GM12872 (cell line): Measurements from ENCODE around the gene TGFBI.

Source experiments
- TF ChIP-seq, protein P1 (sequence below): IDR thresholded peaks from 3 replicates; pipeline ENCODE4 v1.5.1; 2011; ENCODE audit warnings: low read depth, mild to moderate bottlenecking, low read length, moderate library complexity; ENCODE audit not compliant: insufficient read depth

TGFBI gene

DNA sequence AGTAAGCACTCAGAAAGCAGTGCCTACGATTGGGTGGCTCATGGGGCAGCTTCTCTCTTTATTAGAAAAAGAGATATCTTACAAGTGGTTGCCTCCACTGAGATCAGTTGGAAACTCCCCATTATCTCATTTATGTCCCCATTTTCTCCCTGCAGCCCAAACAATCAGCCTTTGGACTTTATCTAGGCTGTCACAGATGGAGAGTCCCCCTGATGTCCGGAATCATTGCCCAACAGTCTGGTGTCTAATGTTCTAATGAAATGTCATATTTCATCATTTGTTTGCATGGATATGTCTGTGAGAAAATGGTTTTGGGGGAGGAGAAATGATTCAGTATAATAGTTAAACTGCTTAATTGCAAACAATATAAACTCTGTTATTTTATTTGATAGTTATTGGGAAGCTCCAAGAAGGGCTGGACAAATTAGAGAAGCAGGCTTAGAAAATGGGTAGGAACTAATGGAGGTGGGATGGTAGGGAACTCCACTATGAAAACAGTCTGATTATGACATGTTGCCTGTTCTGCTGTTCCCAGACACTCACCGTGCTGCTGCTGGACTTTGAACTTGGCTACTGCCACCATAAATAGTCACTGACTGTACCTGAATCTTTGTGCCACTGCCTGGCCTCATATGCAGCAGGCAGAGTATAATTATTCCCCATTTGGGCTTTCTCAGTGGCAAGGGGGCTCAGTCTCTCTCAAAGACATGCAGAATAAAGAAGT lies 65.6 kb downstream of the TGFBI start:
- TF ChIP-seq, protein P1, sequence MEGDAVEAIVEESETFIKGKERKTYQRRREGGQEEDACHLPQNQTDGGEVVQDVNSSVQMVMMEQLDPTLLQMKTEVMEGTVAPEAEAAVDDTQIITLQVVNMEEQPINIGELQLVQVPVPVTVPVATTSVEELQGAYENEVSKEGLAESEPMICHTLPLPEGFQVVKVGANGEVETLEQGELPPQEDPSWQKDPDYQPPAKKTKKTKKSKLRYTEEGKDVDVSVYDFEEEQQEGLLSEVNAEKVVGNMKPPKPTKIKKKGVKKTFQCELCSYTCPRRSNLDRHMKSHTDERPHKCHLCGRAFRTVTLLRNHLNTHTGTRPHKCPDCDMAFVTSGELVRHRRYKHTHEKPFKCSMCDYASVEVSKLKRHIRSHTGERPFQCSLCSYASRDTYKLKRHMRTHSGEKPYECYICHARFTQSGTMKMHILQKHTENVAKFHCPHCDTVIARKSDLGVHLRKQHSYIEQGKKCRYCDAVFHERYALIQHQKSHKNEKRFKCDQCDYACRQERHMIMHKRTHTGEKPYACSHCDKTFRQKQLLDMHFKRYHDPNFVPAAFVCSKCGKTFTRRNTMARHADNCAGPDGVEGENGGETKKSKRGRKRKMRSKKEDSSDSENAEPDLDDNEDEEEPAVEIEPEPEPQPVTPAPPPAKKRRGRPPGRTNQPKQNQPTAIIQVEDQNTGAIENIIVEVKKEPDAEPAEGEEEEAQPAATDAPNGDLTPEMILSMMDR = no peak

DNA sequence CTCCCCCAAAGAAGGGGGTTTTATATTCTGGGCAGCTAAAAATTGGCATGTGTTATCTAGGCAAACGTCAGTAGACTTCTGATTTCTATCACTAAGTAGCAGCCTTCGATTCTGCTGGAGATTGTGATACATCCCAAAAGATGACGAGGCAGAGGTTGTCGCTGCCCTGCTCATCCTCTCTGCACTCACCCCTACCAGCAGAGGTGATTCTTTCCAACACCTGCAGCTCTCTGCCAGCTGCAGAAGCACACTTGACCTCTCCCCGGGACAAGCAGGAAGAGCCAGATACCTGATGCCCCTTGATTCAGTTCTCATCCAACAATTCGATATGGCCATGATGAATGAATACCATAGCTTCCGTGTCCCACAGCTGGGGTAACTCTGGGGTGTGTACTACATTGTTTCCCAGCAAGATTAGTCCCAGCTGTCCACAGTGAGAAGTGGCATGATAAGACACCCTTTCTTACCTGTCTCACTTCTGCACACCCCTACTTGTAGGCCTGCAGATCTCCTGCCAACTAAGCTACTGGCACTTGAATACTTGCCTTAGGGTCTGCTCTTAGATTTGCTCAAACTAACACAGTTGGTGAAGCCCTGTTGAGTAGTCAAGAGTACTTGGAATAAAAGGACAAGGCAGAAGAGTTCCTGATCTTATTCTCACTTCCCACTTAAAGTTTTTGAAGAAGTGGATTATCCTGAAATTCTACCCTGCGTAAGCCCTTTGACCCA lies 66.3 kb downstream of the TGFBI start:
- TF ChIP-seq, protein P1 = no peak

DNA sequence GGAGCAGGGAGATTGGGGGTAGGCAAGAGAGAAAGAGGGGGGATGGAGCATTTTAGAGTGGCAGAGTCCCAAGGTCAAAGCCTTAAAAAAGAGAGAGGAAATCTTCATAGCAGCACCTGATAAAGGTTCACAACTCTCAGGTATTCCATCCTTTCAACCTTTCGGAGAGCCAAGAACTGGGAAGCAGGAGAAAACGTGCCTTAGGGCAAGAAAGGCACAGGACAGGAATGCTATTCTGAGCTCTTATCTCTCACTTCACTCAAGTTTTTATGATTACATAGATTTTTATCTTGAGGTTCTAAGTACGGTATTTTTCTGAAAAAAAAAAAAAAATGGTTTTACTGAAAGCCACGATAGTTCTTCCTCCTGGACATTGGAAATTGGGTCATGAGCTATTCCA lies 69.4 kb downstream of the TGFBI start:
- TF ChIP-seq, protein P1 = no peak

DNA sequence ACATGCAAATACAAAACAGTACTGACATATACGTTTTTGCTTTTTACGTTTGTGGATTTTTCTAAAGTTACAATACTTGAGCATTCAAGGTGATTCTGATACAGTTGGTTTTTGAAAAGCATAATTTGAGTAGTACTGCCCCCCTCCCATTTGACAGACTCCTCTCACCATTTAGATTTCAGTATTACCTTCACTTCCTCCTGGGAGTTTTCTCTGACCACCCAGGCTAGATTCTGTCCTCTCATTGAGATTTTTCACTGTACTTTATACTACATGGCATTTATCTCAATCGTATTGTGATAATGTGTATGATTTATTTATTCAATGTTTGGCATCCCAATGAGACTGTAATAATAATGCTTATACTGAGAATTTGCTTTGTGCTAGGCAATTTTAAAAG lies 71.1 kb downstream of the TGFBI start:
- TF ChIP-seq, protein P1 = no peak

DNA sequence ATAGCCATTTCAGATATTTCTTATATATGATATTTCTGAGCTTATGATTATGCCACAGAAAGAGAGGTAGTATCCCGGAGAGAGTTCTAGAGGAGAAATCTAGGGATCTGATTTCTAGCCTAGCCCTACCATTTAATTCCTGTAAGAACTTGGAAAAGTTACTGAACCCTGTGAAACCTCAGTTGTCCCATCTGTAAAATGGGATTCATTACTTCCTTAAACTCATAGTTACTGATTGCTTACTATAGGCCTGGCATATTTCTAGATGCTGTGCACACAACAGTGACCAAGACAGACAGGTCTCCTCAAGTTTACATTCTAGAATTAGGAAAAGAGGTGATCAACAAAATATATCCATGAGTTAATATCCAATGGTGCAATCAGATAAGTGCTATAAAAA lies 73.1 kb downstream of the TGFBI start:
- TF ChIP-seq, protein P1 = no peak

DNA sequence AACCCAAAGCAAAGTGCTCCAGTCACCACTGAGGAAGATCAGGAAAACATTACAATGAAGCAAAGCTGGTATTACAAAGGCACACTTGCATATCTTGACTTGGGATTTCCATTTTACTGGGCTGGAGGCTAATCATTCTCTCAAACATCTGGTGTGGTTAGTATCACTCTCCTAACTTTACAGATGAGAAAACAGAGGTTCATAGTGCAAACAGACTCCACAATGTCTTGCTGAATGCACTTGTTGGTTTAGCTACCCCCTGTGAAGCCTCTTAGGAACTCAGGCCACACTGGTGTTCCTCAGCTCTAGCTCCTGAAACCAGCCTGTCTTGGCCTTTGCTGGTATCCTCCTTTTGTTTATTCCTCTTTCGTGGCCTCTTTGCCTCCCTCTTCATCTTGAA lies 74.3 kb downstream of the TGFBI start:
- TF ChIP-seq, protein P1 = no peak

DNA sequence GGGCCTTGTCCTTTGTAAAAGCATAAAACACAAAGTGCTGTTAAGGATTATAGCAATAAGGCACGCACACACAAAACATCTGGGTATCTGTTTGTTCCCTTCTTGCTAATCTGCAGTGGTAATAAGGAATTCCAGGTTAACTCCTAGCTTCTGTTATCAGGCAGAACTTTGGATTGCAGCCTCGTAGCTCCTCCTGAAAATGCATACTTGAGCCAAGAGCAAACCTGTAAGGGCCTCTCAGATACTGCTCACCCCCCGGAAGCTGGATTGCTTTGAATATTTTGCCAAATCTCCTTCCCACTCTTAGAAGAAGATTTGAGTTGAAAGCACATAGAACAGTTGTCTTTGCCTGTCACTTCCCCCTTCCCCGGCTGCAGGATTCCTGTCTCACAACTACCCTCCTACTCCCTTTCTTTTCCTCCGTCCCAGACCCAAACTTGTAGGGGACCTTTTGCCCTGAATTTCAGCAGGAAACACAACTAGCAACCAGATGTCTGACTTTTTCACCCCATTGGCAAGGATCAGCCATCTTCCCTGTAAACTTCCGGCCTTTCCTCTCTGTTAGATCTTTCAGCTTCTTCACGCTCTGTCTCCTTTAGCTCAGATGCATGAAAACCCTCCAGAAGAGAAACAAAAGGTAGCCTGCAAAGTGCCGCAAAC lies 75.6 kb downstream of the TGFBI start:
- TF ChIP-seq, protein P1 = no peak
